ENCODE results near the gene FHL3. TPM values are rescaled to one million over a fixed set of nuclear protein-coding genes. Genes with fewer than 3 reads are reported as not detected.

Gene FHL3
- total and polyA plus RNA-seq, 9 of the 15 experiments (the other 6 are each of a cell fraction or from before 2014, with no cell fraction given) = 6.1 to 144 (median 34.1) TPM

DNA sequence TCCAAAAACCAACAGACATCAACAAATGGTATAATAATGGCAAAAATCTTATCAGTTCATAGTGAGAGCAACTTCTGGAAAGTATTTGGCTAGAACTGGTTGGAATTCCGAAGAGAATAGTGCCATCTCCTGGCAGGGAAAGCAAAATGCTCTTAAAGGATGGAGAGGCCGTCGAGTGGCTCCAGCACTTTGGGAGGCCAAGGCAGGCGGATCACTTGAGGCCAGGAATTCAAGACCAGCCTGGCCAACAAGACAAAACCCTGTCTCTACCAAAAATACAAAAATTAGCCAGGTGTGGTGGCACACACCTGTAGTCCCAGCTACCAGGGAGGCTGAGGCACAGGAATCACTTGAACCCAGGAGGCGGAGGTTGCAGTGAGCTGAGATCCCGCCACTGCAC lies 30.2 kb downstream of the FHL3 start (continued):
- TF ChIP-seq, protein P1, sequence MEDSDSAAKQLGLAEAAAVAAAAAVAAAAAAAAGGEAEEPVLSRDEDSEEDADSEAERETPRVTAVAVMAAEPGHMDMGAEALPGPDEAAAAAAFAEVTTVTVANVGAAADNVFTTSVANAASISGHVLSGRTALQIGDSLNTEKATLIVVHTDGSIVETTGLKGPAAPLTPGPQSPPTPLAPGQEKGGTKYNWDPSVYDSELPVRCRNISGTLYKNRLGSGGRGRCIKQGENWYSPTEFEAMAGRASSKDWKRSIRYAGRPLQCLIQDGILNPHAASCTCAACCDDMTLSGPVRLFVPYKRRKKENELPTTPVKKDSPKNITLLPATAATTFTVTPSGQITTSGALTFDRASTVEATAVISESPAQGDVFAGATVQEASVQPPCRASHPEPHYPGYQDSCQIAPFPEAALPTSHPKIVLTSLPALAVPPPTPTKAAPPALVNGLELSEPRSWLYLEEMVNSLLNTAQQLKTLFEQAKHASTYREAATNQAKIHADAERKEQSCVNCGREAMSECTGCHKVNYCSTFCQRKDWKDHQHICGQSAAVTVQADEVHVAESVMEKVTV (CRISPR knock-in tag; IDR thresholded peaks at IDR 0.05) = peak; percentile 49; the same call in 1 of the 2 replicates
- TF ChIP-seq HDGF (IDR thresholded peaks at IDR 0.05) = peak; percentile 81

DNA sequence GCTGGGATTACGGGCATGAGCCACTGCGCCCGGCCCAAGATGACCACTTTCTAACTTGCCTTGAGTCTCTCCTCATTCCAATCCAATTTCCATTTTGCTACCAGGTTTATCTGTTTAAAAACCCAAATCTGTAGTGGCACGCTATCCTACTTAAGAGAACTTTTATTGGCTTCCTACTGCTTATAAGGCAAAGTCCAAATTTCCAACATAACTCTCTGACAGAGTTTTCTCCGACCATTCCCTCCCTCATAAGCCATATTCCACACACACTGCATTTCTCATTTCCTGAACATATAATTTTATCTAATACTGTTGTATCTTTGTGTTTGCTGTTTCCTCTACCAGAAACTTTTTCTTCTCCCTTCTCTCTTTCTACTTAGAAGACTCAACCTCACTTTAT lies 30.7 kb downstream of the FHL3 start:
- no peak for ATAC-seq
- H2AFZ ChIP-seq (ENCODE audit: low read depth, low read length) = no peak overlapping the region
- peaks cover 7% of the 10 kb centered on the region; the same call in 1 of the 2 replicates for H4K20me1 ChIP-seq (replicated peaks; ENCODE audit: control insufficient read depth, insufficient read depth, low read length)
- no peak for DNase-seq (ENCODE audit: extremely low read depth in 1 of 4, low spot score in 3 of 4)
- 98% methylated on average over 5 of the region's 5 CpGs for WGBS (ENCODE audit: insufficient coverage, low coverage, missing lambda C conversion rate)
- H3K4me2 ChIP-seq (ENCODE audit: insufficient read depth, low read length) = no peak overlapping the region
- H3K27me3 ChIP-seq (ENCODE audit: control insufficient read depth in 2 of 2, insufficient read depth in 2 of 2, low read length in 2 of 2) = no peaks in the 10 kb centered on the region
- peaks cover 11% of the 10 kb centered on the region for H3K79me2 ChIP-seq (ENCODE audit: control insufficient read depth, insufficient read depth, low read length)
- peaks cover 78% of the 10 kb centered on the region for H3K36me3 ChIP-seq (ENCODE audit: control insufficient read depth, insufficient read depth, low read length)
- in situ Hi-C loops (cut with MboI) = no loop called here
- H3K27ac ChIP-seq (ENCODE audit: extremely low read depth, low read depth, low read length) = no peak overlapping the region
- H3K9me3 ChIP-seq (replicated peaks; ENCODE audit: control insufficient read depth, insufficient read depth, low read depth, low read length) = no peaks in the 10 kb centered on the region
- intact Hi-C loops (cut with micrococcal nuclease) = loop anchor here (10.0 kb wide), 1 partner anchor 160 kb away; no protein-coding TSS in a partner anchor
- ChIA-PET POLR2A (interaction anchor here (2.1 kb wide), 1 partner anchor 15 kb away, joined by 10 read pairs; the partner anchor contains the start of gene SF3A3), CTCF (ENCODE audit: low intra/inter-chr PET ratio) (interaction anchor here (1.1 to 2.0 kb wide), 2 partner anchors 85 to 520 kb away, joined by 3 to 18 read pairs; no protein-coding TSS in a partner anchor)
- H3K4me3 ChIP-seq = no peak overlapping the region
- BruUV-seq (replicated peaks) = no TSS peak
- no peaks in the 10 kb centered on the region for H3K4me1 ChIP-seq (replicated peaks in 1 of 2; ENCODE audit: control insufficient read depth in 2 of 2, insufficient read depth in 2 of 2, low read length in 2 of 2)
- no peaks in the 10 kb centered on the region for H3K9me1 ChIP-seq (ENCODE audit: control insufficient read depth, insufficient read depth, low read length)
- 0 out of 2 replicates have a peak, but pooled peaks have one; percentile 11 for TF ChIP-seq EP400 (IDR thresholded peaks at IDR 0.05)
- TF ChIP-seq ZNF512 (tag; IDR thresholded peaks at IDR 0.05) = no peak
- no peak for TF ChIP-seq DPF2 (IDR thresholded peaks at IDR 0.05)
- TF ChIP-seq KLF1 (tag; IDR thresholded peaks at IDR 0.05) = no peak
- TF ChIP-seq ZNF398 (CRISPR knock-in tag; IDR thresholded peaks at IDR 0.05) = no peak
- no peak overlapping the region for H3K9ac ChIP-seq (ENCODE audit: insufficient read depth in 1 of 2, low read depth in 2 of 2, low read length in 2 of 2)
- FAIRE-seq = no peak
